Activated CD4-positive, alpha-beta T cell treated with anti-CD3 and anti-CD28 coated beads, Interleukin-2, amount 50 U/mL, for 16 hours (primary cell): Measurements from ENCODE around the gene RAX2.

Experiments
- DNase-seq: peaks from one replicate; pipeline ENCODE4 v3.0.0-alpha.2; 2020

RAX2 gene

DNA sequence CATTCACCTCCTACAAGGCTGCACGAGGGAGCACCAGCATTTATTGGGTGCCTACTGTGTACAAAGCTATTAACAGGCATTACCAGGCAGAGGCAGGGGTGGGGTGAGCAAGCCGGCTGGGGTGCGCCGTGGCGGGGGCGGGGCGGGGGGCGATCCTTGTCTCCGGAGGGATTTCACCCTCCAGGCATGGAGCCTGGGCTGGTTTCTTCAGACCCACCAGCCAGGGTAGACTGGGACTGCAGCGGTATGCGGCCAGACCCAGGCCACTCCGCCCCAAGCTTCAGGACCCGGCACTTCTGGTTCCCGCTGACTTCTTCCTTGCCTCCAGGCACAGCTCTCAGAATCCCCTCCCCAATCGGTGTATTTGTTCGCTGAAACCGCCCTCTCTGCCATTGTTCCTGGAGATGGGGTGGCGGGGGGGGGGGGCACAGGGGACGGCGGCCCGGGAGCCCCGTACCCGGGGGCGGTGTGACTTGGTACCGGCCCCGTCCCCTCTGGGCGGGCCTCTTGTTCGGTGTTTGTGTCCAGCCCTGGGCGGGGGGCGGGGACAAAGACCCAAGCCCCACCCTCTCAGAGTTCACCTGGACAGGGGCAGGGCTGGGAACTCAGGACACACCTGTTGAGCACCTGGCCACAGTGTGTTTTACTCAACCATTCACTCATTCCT lies 49.5 kb downstream of the RAX2 start:
- no peak for DNase-seq

DNA sequence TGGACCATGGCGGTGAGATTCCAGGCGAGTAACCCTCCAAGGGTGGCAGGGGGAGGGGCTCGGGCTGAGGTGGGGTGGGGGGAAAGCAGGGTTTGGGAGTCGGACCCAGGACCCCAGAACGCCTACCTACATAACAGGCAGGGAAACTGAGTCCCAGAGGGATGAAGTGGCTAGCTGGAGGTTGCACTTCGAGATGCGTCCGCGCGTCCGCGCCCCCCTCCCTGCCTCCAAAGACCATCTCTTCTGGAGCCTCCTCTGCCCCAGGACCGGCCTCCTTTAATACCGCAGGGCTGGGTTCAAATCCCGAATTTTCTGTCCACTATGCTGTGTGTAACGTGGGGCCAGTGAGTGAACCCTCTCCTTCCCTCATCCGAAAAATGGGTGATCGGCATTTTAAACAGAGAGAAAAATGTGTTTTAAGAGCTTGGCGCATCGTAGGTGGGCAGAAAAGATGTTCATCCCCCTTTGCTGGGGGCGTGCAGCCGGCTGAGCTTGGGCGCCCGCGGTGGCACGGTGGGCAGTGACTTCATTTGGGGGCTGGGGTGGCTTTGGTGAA lies 50.1 kb downstream of the RAX2 start:
- DNase-seq: no peak

DNA sequence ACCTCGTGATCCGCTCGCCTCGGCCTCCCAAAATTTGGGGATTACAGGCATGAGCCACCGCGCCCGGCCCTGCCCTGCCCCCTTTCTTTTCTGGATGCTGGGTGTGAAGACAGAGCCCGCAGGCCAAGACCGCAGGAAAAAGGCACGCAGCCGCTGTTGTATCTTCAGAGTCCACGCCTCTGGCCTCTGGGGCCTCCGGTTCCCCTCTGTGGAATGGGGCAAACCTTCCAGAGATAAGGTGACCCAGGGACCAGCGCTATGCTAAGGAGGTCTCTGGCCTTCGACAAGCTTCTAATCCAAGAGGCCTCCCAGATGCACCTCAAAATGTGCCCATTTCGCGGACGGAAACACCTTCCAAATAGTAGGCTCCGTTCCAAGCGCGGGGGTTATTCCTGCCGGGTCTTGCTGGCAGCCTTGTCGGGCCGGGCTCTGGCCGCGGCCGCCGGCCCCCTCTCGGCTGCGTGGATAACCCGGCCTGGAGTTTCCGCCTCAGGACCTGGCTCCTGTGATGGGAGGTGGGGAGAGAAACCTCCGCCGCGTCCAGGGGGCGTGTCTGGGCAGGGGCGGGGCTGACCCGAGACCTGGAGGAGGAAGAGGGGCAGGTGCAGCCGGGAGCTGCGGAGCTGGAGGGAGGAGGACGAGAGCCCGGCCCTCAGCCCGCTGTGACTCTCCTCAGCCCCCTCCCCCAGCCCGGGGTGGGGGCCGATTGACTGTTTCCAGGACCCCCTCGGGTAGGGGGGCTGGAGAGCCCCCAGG lies 50.7 kb downstream of the RAX2 start:
- peak; percentile 81 for DNase-seq

DNA sequence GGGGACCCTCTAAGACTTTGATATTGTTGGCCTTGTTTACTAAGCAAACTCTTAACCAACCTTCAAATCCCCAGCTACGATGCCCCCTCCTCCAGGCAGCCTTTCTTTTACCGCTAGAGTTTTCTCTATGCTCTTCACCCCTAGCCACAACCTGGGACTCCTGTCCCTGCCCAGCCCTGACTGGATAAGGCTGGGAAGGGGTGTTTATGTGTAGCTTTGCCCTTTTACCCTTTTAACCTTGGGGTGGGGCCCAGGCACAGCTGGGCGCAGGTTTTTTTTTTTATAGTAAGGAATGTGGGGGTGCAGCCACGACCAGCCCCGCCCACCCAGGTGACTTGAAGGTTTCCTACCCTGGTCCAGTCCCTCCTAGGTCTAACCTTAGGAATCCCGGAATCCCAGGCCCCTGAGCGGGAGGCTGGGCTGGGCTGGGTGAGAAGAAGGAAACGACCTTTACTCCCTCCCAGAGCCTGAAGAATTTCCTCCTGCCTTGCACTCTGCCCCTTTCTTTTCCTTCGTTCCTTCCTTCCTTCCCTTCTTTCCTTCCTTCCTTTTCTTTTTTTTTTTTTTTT lies 51.6 kb downstream of the RAX2 start:
- DNase-seq: no peak

DNA sequence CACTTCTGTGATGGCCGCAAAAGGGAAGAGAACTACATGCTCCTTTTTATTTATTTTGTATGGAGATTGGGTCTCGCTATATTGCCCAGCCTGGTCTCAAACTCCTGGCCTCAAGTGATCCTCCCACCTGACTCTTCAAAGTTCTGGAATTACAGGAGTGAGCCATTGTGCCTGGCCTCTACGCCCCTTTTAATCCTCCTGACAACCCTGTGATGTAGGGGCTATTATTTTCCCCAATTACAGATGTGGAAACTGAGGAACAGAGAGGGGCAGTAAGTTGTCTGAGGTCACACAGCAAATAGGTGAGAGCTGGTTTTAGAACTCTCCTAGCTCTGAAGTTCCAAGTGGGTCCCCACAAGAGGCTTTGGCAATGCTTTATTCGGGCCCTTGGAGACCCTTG lies 52.2 kb downstream of the RAX2 start:
- DNase-seq: no peak
